H9 (cell line): ENCODE data around the gene DPPA4. TPM values are rescaled to one million over a fixed set of nuclear protein-coding genes. Genes with fewer than 3 reads are reported as not detected.
A peak's percentile ranks its signal among the peaks of the same experiment; 100 is the strongest.

ENCODE experiments used
- DNase-seq: peaks from one replicate; pipeline ENCODE4 v3.0.0-alpha.2; 2017
- H2AFZ ChIP-seq: one replicate; pipeline ENCODE4 v1.6.1; 2013; ENCODE audit warnings: mild to moderate bottlenecking, low read length, control low read depth, moderate library complexity
- H2AK5ac ChIP-seq: 2 replicates; pipeline ENCODE4 v1.6.1; 2013; ENCODE audit warnings: low read length, control low read depth, mixed read lengths; ENCODE audit not compliant: insufficient read length
- H2BK120ac ChIP-seq: one replicate; pipeline ENCODE4 v1.6.1; 2013; ENCODE audit warnings: low read depth, mild to moderate bottlenecking, low read length, control low read depth, inconsistent platforms; ENCODE audit not compliant: poor library complexity, severe bottlenecking
- H2BK12ac ChIP-seq: 2 replicates; pipeline ENCODE4 v1.6.1; 2013; ENCODE audit warnings: low read length, control low read depth, mixed read lengths, low read depth; ENCODE audit not compliant: insufficient read length
- H2BK15ac ChIP-seq: 2 replicates; pipeline ENCODE4 v1.6.1; 2013; ENCODE audit warnings: low read depth, low read length, control low read depth
- H2BK20ac ChIP-seq: one replicate; pipeline ENCODE4 v1.6.1; 2013; ENCODE audit warnings: low read depth, mild to moderate bottlenecking, low read length, control low read depth, inconsistent platforms; ENCODE audit not compliant: poor library complexity, severe bottlenecking
- H2BK5ac ChIP-seq: 2 replicates; pipeline ENCODE4 v1.6.1; 2013; ENCODE audit warnings: low read length, control low read depth, mixed read lengths; ENCODE audit not compliant: insufficient read length
- H3K14ac ChIP-seq: 2 replicates; pipeline ENCODE4 v1.6.1; 2013; ENCODE audit warnings: low read length, control low read depth; ENCODE audit not compliant: insufficient read depth
- H3K18ac ChIP-seq: 2 replicates; pipeline ENCODE4 v1.6.1; 2013; ENCODE audit warnings: low read depth, mild to moderate bottlenecking, mixed read lengths, low read length, control low read depth; ENCODE audit not compliant: insufficient read length
- H3K23ac ChIP-seq: 2 replicates; pipeline ENCODE4 v1.6.1; 2013; ENCODE audit warnings: low read length, control low read depth, mixed read lengths, low read depth; ENCODE audit not compliant: insufficient read length
- H3K23me2 ChIP-seq: 2 replicates; pipeline ENCODE4 v1.6.1; 2013; ENCODE audit warnings: low read depth, mild to moderate bottlenecking, mixed read lengths, low read length, control low read depth; ENCODE audit not compliant: insufficient read length, poor library complexity, severe bottlenecking
- H3K27ac ChIP-seq: 2 replicates; pipeline ENCODE4 v1.5.1; 2013; ENCODE audit warnings: low read length, control low read depth, mixed read lengths, low read depth; ENCODE audit not compliant: insufficient read length
- H3K27me3 ChIP-seq: 2 replicates; pipeline ENCODE4 v1.6.1; 2013; ENCODE audit warnings: low read length, control low read depth, inconsistent platforms; ENCODE audit not compliant: insufficient read depth
- H3K4ac ChIP-seq: 2 replicates; pipeline ENCODE4 v1.6.1; 2013; ENCODE audit warnings: low read depth, mild to moderate bottlenecking, control low read depth, inconsistent platforms, low read length, moderate library complexity
- H3K4me1 ChIP-seq: 2 replicates; pipeline ENCODE4 v1.6.1; 2013; ENCODE audit warnings: low read length, control low read depth, inconsistent platforms; ENCODE audit not compliant: insufficient read depth
- H3K4me2 ChIP-seq: 2 replicates; pipeline ENCODE4 v1.6.1; 2013; ENCODE audit warnings: low read length, control low read depth, mixed read lengths; ENCODE audit not compliant: insufficient read length, insufficient read depth
- H3K56ac ChIP-seq: 2 replicates; pipeline ENCODE4 v1.6.1; 2013; ENCODE audit warnings: low read depth, mild to moderate bottlenecking, mixed read lengths, low read length, control low read depth; ENCODE audit not compliant: insufficient read length
- H3K79me1 ChIP-seq: 2 replicates; pipeline ENCODE4 v1.6.1; 2013; ENCODE audit warnings: low read depth, mild to moderate bottlenecking, moderate library complexity, low read length, control low read depth, inconsistent platforms; ENCODE audit not compliant: insufficient read depth, poor library complexity, severe bottlenecking
- H3K79me2 ChIP-seq: 2 replicates; pipeline ENCODE4 v1.6.1; 2013; ENCODE audit warnings: low read length, control low read depth, inconsistent platforms; ENCODE audit not compliant: insufficient read depth
- H3K9ac ChIP-seq: 2 replicates; pipeline ENCODE4 v1.6.1; 2013; ENCODE audit warnings: low read length, control low read depth, mixed read lengths; ENCODE audit not compliant: insufficient read length; ENCODE audit errors: extremely low read depth
- H3K9me3 ChIP-seq: one replicate; pipeline ENCODE4 v1.6.1; 2013; ENCODE audit warnings: low read depth, low read length, inconsistent platforms; ENCODE audit not compliant: control insufficient read depth
- H3T11ph ChIP-seq: one replicate; pipeline ENCODE4 v1.6.1; 2013; ENCODE audit warnings: mild to moderate bottlenecking, low read length, control low read depth, inconsistent platforms
- H4K20me1 ChIP-seq: one replicate; pipeline ENCODE4 v1.6.1; 2013; ENCODE audit not compliant: control insufficient read depth, insufficient read length, insufficient read depth
- H4K5ac ChIP-seq: 2 replicates; pipeline ENCODE4 v1.6.1; 2013; ENCODE audit warnings: low read depth, mild to moderate bottlenecking, mixed read lengths, low read length, control low read depth; ENCODE audit not compliant: insufficient read length
- H4K8ac ChIP-seq: replicated peaks from 2 replicates; pipeline ENCODE4 v1.6.1; 2013; ENCODE audit warnings: low read length, control low read depth, mixed read lengths, low read depth; ENCODE audit not compliant: insufficient read length
- H4K91ac ChIP-seq: 2 replicates; pipeline ENCODE4 v1.6.1; 2013; ENCODE audit warnings: low read depth, mild to moderate bottlenecking, moderate library complexity, mixed read lengths, low read length, control low read depth; ENCODE audit not compliant: insufficient read length
- H3K27ac Mint-ChIP-seq, 3 experiments: 2 replicates in 2 of 3; 3 replicates in 1 of 3; pipeline ENCODE4 v1.8.0; 2020 to 2021; ENCODE audit warnings: mixed read lengths in 3 of 3, mild to moderate bottlenecking in 1 of 3, moderate library complexity in 1 of 3
- H3K27me3 Mint-ChIP-seq: 2 replicates; pipeline ENCODE4 v1.8.0; 2021; ENCODE audit warnings: low read depth, mild to moderate bottlenecking, moderate library complexity, mixed read lengths
- H3K36me3 Mint-ChIP-seq, 3 experiments: 2 replicates in 2 of 3; 3 replicates in 1 of 3; pipeline ENCODE4 v1.8.0; 2020 to 2021; ENCODE audit warnings: low read depth in 3 of 3, mixed read lengths in 3 of 3; ENCODE audit not compliant: insufficient read depth in 1 of 3
- H3K4me1 Mint-ChIP-seq, 2 experiments: 2 replicates each; pipeline ENCODE4 v1.8.0; 2020; ENCODE audit warnings: mixed read lengths in 2 of 2
- H3K4me3 Mint-ChIP-seq, 2 experiments: 2 replicates in 1 of 2; 3 replicates in 1 of 2; pipeline ENCODE4 v1.8.0; 2020 to 2021; ENCODE audit warnings: mild to moderate bottlenecking in 2 of 2, mixed read lengths in 2 of 2, moderate library complexity in 1 of 2
- H3K9me3 Mint-ChIP-seq, 2 experiments: 2 replicates in 1 of 2; 3 replicates in 1 of 2; pipeline ENCODE4 v1.8.0; 2020; ENCODE audit warnings: mild to moderate bottlenecking in 2 of 2, mixed read lengths in 2 of 2, moderate library complexity in 1 of 2
- CTCF ChIP-seq: fragments of 200-600 bp; sonication (generic); conservative IDR thresholded peaks from 3 replicates; pipeline ENCODE4 v1.8.0; 2021; ENCODE audit warnings: antibody characterized with exemption, mild to moderate bottlenecking
- WGBS: extraction: QIAGEN DNeasy Blood & Tissue Kit; methylation state at CpG from one replicate; pipeline ENCODE4 v1.1.7; 2013; ENCODE audit warnings: missing lambda C conversion rate, low lambda C conversion rate, mixed read lengths; ENCODE audit not compliant: insufficient read length; ENCODE audit errors: extremely low coverage; 5-methylcytosine and 5-hydroxymethylcytosine counted together
- total RNA-seq: library from RNA; stranded (reverse); gene quantifications from 2 replicates; pipeline ENCODE4 v1.2.1, GENCODE V29; 2021

DPPA4 gene
- total RNA-seq, 1 experiment from 2014 or later: 821 TPM

- Histone ChIP-seq H3K9ac (no peak overlapping the region), H3K56ac (no peak overlapping the region), H3T11ph (no peak overlapping the region), H2BK15ac (no peak overlapping the region), H4K5ac (no peak overlapping the region), H3K9me3 (no peaks in the 10 kb centered on the region), H3K4me1 (no peaks in the 10 kb centered on the region), H3K4ac (no peak overlapping the region), H3K79me2 (no peaks in the 10 kb centered on the region), H2AFZ (no peak overlapping the region), H3K79me1 (no peaks in the 10 kb centered on the region), H3K18ac (no peak overlapping the region), H3K4me2 (no peak overlapping the region), H3K23ac (no peak overlapping the region), H2BK12ac (no peak overlapping the region), H4K8ac (no peak overlapping the region), H2BK20ac (no peak overlapping the region), H3K14ac (no peak overlapping the region), H3K23me2 (no peaks in the 10 kb centered on the region), H4K91ac (no peak overlapping the region), H2BK5ac (no peak overlapping the region), H2AK5ac (no peak overlapping the region), H3K27ac (no peak overlapping the region), H3K27me3 (no peaks in the 10 kb centered on the region), H4K20me1 (no peaks in the 10 kb centered on the region), H2BK120ac (no peak overlapping the region)
- no peak overlapping the region for H3K4me3 Mint-ChIP-seq
- WGBS: no CpG with 5 or more reads among the region's 2 CpGs
- TF ChIP-seq CTCF: peak; percentile 75
- H3K27ac Mint-ChIP-seq: no peak overlapping the region
- H3K9me3 Mint-ChIP-seq: no peaks in the 10 kb centered on the region
- peak; percentile 66 for DNase-seq
- no peaks in the 10 kb centered on the region for H3K27me3 Mint-ChIP-seq
- H3K4me1 Mint-ChIP-seq: peaks cover 3 to 6% of the 10 kb centered on the region in 2 experiments; a peak in 3 of 4 replicates
- H3K36me3 Mint-ChIP-seq: peaks cover 9 to 16% (median 10%) of the 10 kb centered on the region in 3 experiments; a peak in 5 of 7 replicates
These were observed 32.2 kb upstream of the DPPA4 start for GRCh38 chr3:109369510-109369909.
